D721Med (cell line): ENCODE measurements around the gene MDFIC.
A peak's percentile ranks its signal among the peaks of the same experiment; 100 is the strongest.
"Not testable (repeated sequence)": the region's sequence is repeated elsewhere in the genome, so short reads cannot be mapped to it uniquely, and the experiment has no call there.

ENCODE experiments used
- DNase-seq: peaks from one replicate; pipeline ENCODE4 v3.0.0; 2011; ENCODE audit warnings: low spot score; ENCODE audit not compliant: insufficient read length
- FAIRE-seq: peaks from 2 replicates; lab custom pipeline; 2011; peaks lifted over from hg19 to GRCh38; lab: Jason Lieb, UNC
- CTCF ChIP-seq: IDR thresholded peaks from 2 replicates; pipeline ENCODE4 v1.5.1; 2012; ENCODE audit warnings: mild to moderate bottlenecking, control low read depth; ENCODE audit not compliant: insufficient read depth; ENCODE audit errors: missing control alignments

The MDFIC gene

GRCh38 chr7:114922026-114922651, at the start of gene MDFIC:
Gene MDFIC (plus strand): TSS chr7:114922094. CDS start chr7:114923034, 940 bp downstream.
- DNase-seq, result peak; percentile 22
- TF ChIP-seq CTCF, result no peak
- no peak for FAIRE-seq

GRCh38 chr7:114874170-114874569, 47.7 kb upstream of the MDFIC start:
- TF ChIP-seq CTCF, result no peak
- FAIRE-seq (no peak), DNase-seq (no peak)

- FAIRE-seq (no peak), DNase-seq (no peak)
- no peak for TF ChIP-seq CTCF
Observed at GRCh38 chr7:114875186-114875585, 46.7 kb upstream of the MDFIC start.

GRCh38 chr7:114879554-114879953, 42.3 kb upstream of the MDFIC start:
- no peak for TF ChIP-seq CTCF
- DNase-seq, result no peak
- no peak for FAIRE-seq

- DNase-seq (no peak), FAIRE-seq (no peak)
- TF ChIP-seq CTCF, result no peak
Observed at GRCh38 chr7:114885836-114886235, 36.1 kb upstream of the MDFIC start.

GRCh38 chr7:114886241-114886640, 35.7 kb upstream of the MDFIC start:
- no peak for DNase-seq
- no peak for FAIRE-seq
- TF ChIP-seq CTCF, result no peak

- not testable (repeated sequence) for DNase-seq, FAIRE-seq
Observed at GRCh38 chr7:114889116-114889515, 32.8 kb upstream of the MDFIC start.
